ENCODE data around the gene FILIP1L. TPM values are rescaled to one million over a fixed set of nuclear protein-coding genes. Genes with fewer than 3 reads are reported as not detected.

FILIP1L gene
- total and polyA plus RNA-seq, 2 donors (not counting 1 experiment from before 2014, with no cell fraction given): 0.32 to 0.48 TPM

DNA sequence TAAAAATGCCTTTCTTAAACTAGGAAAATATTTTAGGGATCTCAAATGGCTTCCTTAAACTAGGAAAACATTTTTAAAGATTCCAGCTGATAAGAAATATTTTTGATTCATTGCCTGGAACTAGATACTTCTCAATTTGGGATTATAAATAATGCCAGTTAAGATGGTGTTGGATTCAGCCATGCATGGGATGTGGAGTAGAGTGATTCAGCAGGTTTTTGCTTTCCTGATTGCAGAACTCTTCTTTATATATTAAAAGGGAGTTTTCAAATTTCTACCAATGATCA lies 15.6 kb downstream of the FILIP1L start:
- DNase-seq: no peak
- Histone ChIP-seq H3K4me3 (ENCODE audit: control extremely low read depth in 1 of 5, extremely low read depth in 1 of 5, insufficient read depth in 1 of 5, low read depth in 2 of 5, low read length in 4 of 5) (no peak overlapping the region), H3K4me2 (replicated peaks; ENCODE audit: low read depth, low read length, poor library complexity, severe bottlenecking) (no peak overlapping the region), H3K9ac (ENCODE audit: low read length) (no peak overlapping the region), H3K27ac (ENCODE audit: low read length in 2 of 2) (no peak overlapping the region), H3K36me3 (replicated peaks in 1 of 2; ENCODE audit: control extremely low read depth in 1 of 2, control insufficient read depth in 1 of 2, extremely low read depth in 1 of 2, insufficient read depth in 2 of 2, low read length in 1 of 2) (no peaks in the 10 kb centered on the region), H3K27me3 (replicated peaks in 1 of 4; ENCODE audit: control extremely low read depth in 1 of 4, control insufficient read depth in 3 of 4, insufficient read depth in 4 of 4, low read length in 3 of 4) (no peaks in the 10 kb centered on the region), H4K20me1 (ENCODE audit: control insufficient read depth, insufficient read depth, low read length, poor library complexity, severe bottlenecking) (no peaks in the 10 kb centered on the region), H3K4me1 (ENCODE audit: control insufficient read depth in 2 of 2, insufficient read depth in 2 of 2, low read length in 2 of 2) (peaks cover 5 to 6% of the 10 kb centered on the region in 2 donors), H3K9me3 (ENCODE audit: control extremely low read depth in 1 of 3, control insufficient read depth in 2 of 3, insufficient read depth in 1 of 3, low read length in 2 of 3) (no peaks in the 10 kb centered on the region), H3K79me2 (ENCODE audit: control insufficient read depth, insufficient read depth, low read length) (no peaks in the 10 kb centered on the region), H2AFZ (ENCODE audit: insufficient read depth, low read depth, low read length, poor library complexity, severe bottlenecking) (no peak overlapping the region)
- no peak for ATAC-seq (ENCODE audit: low read depth)
- TF ChIP-seq EZH2 (IDR thresholded peaks at IDR 0.05; ENCODE audit: borderline replicate concordance, insufficient read depth, low read depth, low read length, poor library complexity, severe bottlenecking) (no peak), CTCF (IDR thresholded peaks at IDR 0.05) (no peak)
- intact Hi-C loops (cut with micrococcal nuclease): no loop called here
- H3K4me1 Mint-ChIP-seq: peaks cover 15% of the 10 kb centered on the region
- H3K27ac Mint-ChIP-seq: no peak overlapping the region
- CTCF ChIA-PET: no interaction called here
- POLR2A ChIA-PET: no interaction called here
- H3K9me3 Mint-ChIP-seq (ENCODE audit: insufficient read depth): peaks cover 2% of the 10 kb centered on the region
- H3K4me3 Mint-ChIP-seq: no peak overlapping the region
- H3K27me3 Mint-ChIP-seq: no peaks in the 10 kb centered on the region

- TF ChIP-seq EZH2 (IDR thresholded peaks at IDR 0.05; ENCODE audit: borderline replicate concordance, insufficient read depth, low read depth, low read length, poor library complexity, severe bottlenecking) (no peak), CTCF (IDR thresholded peaks at IDR 0.05) (no peak)
- no peaks in the 10 kb centered on the region for H3K79me2 ChIP-seq (ENCODE audit: control insufficient read depth, insufficient read depth, low read length)
- no peak overlapping the region for H3K4me3 ChIP-seq (ENCODE audit: control extremely low read depth in 1 of 5, extremely low read depth in 1 of 5, insufficient read depth in 1 of 5, low read depth in 2 of 5, low read length in 4 of 5)
- CTCF ChIA-PET: interaction anchor here (1.1 kb wide), 1 partner anchor 29 kb away, joined by 4 read pairs; no protein-coding TSS in a partner anchor
- H3K4me1 ChIP-seq (ENCODE audit: control insufficient read depth in 2 of 2, insufficient read depth in 2 of 2, low read length in 2 of 2): peaks cover 0 to under 1% of the 10 kb centered on the region in 2 donors
- H3K27me3 ChIP-seq (replicated peaks in 1 of 4; ENCODE audit: control extremely low read depth in 1 of 4, control insufficient read depth in 3 of 4, insufficient read depth in 4 of 4, low read length in 3 of 4): no peaks in the 10 kb centered on the region
- H3K9me3 ChIP-seq (ENCODE audit: control extremely low read depth in 1 of 3, control insufficient read depth in 2 of 3, insufficient read depth in 1 of 3, low read length in 2 of 3): no peaks in the 10 kb centered on the region
- H3K9me3 Mint-ChIP-seq (ENCODE audit: insufficient read depth): peaks cover 2% of the 10 kb centered on the region
- WGBS (ENCODE audit: insufficient coverage): no CpG with 5 or more reads among the region's 6 CpGs
- POLR2A ChIA-PET: no interaction called here
- no peak overlapping the region for H2AFZ ChIP-seq (ENCODE audit: insufficient read depth, low read depth, low read length, poor library complexity, severe bottlenecking)
- H3K9ac ChIP-seq (ENCODE audit: low read length): no peak overlapping the region
- DNase-seq (no peak), ATAC-seq (ENCODE audit: low read depth) (no peak)
- intact Hi-C loops (cut with micrococcal nuclease): no loop called here
- H3K27me3 Mint-ChIP-seq: no peaks in the 10 kb centered on the region
- H3K4me1 Mint-ChIP-seq: peaks cover 9% of the 10 kb centered on the region
- no peak overlapping the region for H3K27ac ChIP-seq (ENCODE audit: low read length in 2 of 2)
- H3K36me3 ChIP-seq (replicated peaks in 1 of 2; ENCODE audit: control extremely low read depth in 1 of 2, control insufficient read depth in 1 of 2, extremely low read depth in 1 of 2, insufficient read depth in 2 of 2, low read length in 1 of 2): no peaks in the 10 kb centered on the region
- H3K27ac Mint-ChIP-seq: no peak overlapping the region
- H4K20me1 ChIP-seq (ENCODE audit: control insufficient read depth, insufficient read depth, low read length, poor library complexity, severe bottlenecking): no peaks in the 10 kb centered on the region
- no peak overlapping the region for H3K4me3 Mint-ChIP-seq
- H3K4me2 ChIP-seq (replicated peaks; ENCODE audit: low read depth, low read length, poor library complexity, severe bottlenecking): no peak overlapping the region
Measured at GRCh38 chr3:100097919-100098783, 16.1 kb downstream of the FILIP1L start.

Measured in B cell (primary cell).